ENCODE results near the gene AMN. TPM values are rescaled to one million over a fixed set of nuclear protein-coding genes. Genes with fewer than 3 reads are reported as not detected.

AMN gene
- total RNA-seq, 2 experiments from 2014 or later, result 2.6 to 2.8 TPM

GRCh38 chr14:102911991-102912761, 10.3 kb upstream of the AMN start:
- Mint-ChIP-seq H3K4me1 (ENCODE audit: low read depth) (no peaks in the 10 kb centered on the region), H3K27me3 (no peaks in the 10 kb centered on the region), H3K36me3 (ENCODE audit: low read depth) (peaks cover 19% of the 10 kb centered on the region), H3K27ac (no peak overlapping the region), H3K4me3 (no peak overlapping the region), H3K9me3 (no peaks in the 10 kb centered on the region)
- H3K27ac ChIP-seq (ENCODE audit: low read depth in 1 of 2, low read length in 2 of 2), result no peak overlapping the region
- ATAC-seq (ENCODE audit: poor library complexity) (no peak), DNase-seq (no peak)
- peaks cover 11% of the 10 kb centered on the region for H3K36me3 ChIP-seq (ENCODE audit: insufficient read depth, low read length)
- POLR2A ChIA-PET, result no interaction called here
- no peaks in the 10 kb centered on the region for H3K4me1 ChIP-seq (ENCODE audit: insufficient read depth, low read length)
- intact Hi-C loops (cut with DNase I, micrococcal nuclease), result no loop called here
- TF ChIP-seq CTCF (IDR thresholded peaks at IDR 0.05), result no peak
- H3K27me3 ChIP-seq (ENCODE audit: control insufficient read depth in 1 of 2, insufficient read depth in 2 of 2, low read length in 2 of 2), result no peaks in the 10 kb centered on the region
- H3K4me3 ChIP-seq (ENCODE audit: low read length), result no peak overlapping the region
- CTCF ChIA-PET, result no interaction called here
- H3K9me3 ChIP-seq (ENCODE audit: control insufficient read depth in 1 of 2, insufficient read depth in 1 of 2, low read length in 2 of 2), result no peaks in the 10 kb centered on the region

- ATAC-seq (ENCODE audit: poor library complexity), result no peak
- Mint-ChIP-seq H3K27me3 (no peaks in the 10 kb centered on the region), H3K4me3 (no peak overlapping the region), H3K27ac (no peak overlapping the region), H3K9me3 (no peaks in the 10 kb centered on the region), H3K4me1 (ENCODE audit: low read depth) (no peaks in the 10 kb centered on the region), H3K36me3 (ENCODE audit: low read depth) (peaks cover 10% of the 10 kb centered on the region)
- no peak overlapping the region for H3K27ac ChIP-seq (ENCODE audit: low read depth in 1 of 2, low read length in 2 of 2)
- TF ChIP-seq CTCF (IDR thresholded peaks at IDR 0.05), result no peak
- no peak overlapping the region for H3K4me3 ChIP-seq (ENCODE audit: low read length)
- no peaks in the 10 kb centered on the region for H3K27me3 ChIP-seq (ENCODE audit: control insufficient read depth in 1 of 2, insufficient read depth in 2 of 2, low read length in 2 of 2)
- H3K4me1 ChIP-seq (ENCODE audit: insufficient read depth, low read length), result no peaks in the 10 kb centered on the region
- peaks cover 2% of the 10 kb centered on the region for H3K36me3 ChIP-seq (ENCODE audit: insufficient read depth, low read length)
- intact Hi-C loops (cut with DNase I, micrococcal nuclease), result no loop called here
- H3K9me3 ChIP-seq (ENCODE audit: control insufficient read depth in 1 of 2, insufficient read depth in 1 of 2, low read length in 2 of 2), result no peaks in the 10 kb centered on the region
- DNase-seq, result no peak
- ChIA-PET POLR2A (interaction anchor here (0.6 kb wide), 1 partner anchor 385 kb away, joined by 4 read pairs; no protein-coding TSS in a partner anchor), CTCF (no interaction called here)
Measured at GRCh38 chr14:102913341-102914211, 8.9 kb upstream of the AMN start.

- Histone ChIP-seq H3K4me3 (ENCODE audit: low read length) (no peak overlapping the region), H3K9me3 (ENCODE audit: control insufficient read depth in 1 of 2, insufficient read depth in 1 of 2, low read length in 2 of 2) (no peaks in the 10 kb centered on the region), H3K36me3 (ENCODE audit: insufficient read depth, low read length) (no peaks in the 10 kb centered on the region), H3K27me3 (ENCODE audit: control insufficient read depth in 1 of 2, insufficient read depth in 2 of 2, low read length in 2 of 2) (no peaks in the 10 kb centered on the region), H3K4me1 (ENCODE audit: insufficient read depth, low read length) (no peaks in the 10 kb centered on the region), H3K27ac (ENCODE audit: low read depth in 1 of 2, low read length in 2 of 2) (no peak overlapping the region)
- Mint-ChIP-seq H3K4me3 (no peak overlapping the region), H3K27me3 (no peaks in the 10 kb centered on the region), H3K27ac (no peak overlapping the region), H3K9me3 (no peaks in the 10 kb centered on the region), H3K4me1 (ENCODE audit: low read depth) (no peaks in the 10 kb centered on the region), H3K36me3 (ENCODE audit: low read depth) (peaks cover 10% of the 10 kb centered on the region)
- CTCF ChIA-PET, result no interaction called here
- no peak for TF ChIP-seq CTCF (IDR thresholded peaks at IDR 0.05)
- no peak for ATAC-seq (ENCODE audit: poor library complexity)
- POLR2A ChIA-PET, result no interaction called here
- peak in 1 of 14 experiments; percentile 29 for DNase-seq
- intact Hi-C loops (cut with DNase I, micrococcal nuclease), result no loop called here
Measured at GRCh38 chr14:102914474-102915291, 7.8 kb upstream of the AMN start.

All from CD4-positive, alpha-beta T cell (primary cell).